CD4-positive, CD25-positive, alpha-beta regulatory T cell (primary cell): ENCODE data around the gene USP49. TPM values are rescaled to one million over a fixed set of nuclear protein-coding genes. Genes with fewer than 3 reads are reported as not detected.
"Not testable (repeated sequence)": the region's sequence is repeated elsewhere in the genome, so short reads cannot be mapped to it uniquely, and the experiment has no call there.

Experiments used
- ATAC-seq, 2 donors: fragments of 150-1000 bp; cut with Tn5 transposase; one replicate each; pipeline ENCODE4 v1.10.0; 2021; ENCODE audit warnings: low read depth in 2 of 2, moderate number of reproducible peaks in 2 of 2, moderate library complexity in 1 of 2
- DNase-seq, 3 donors: peaks; one replicate each; pipeline versions ENCODE4 v3.0.0 to v3.0.0-alpha.2; 2012 to 2022; ENCODE audit warnings: mixed read lengths in 1 of 3
- H3K27ac ChIP-seq: one replicate; pipeline ENCODE4 v1.7.0; 2013; ENCODE audit warnings: mild to moderate bottlenecking, low read length; ENCODE audit not compliant: insufficient read depth, poor library complexity, severe bottlenecking
- H3K27me3 ChIP-seq: one replicate; pipeline ENCODE4 v1.7.0; 2013; ENCODE audit warnings: low read length; ENCODE audit not compliant: control insufficient read depth, insufficient read depth
- H3K36me3 ChIP-seq: one replicate; pipeline ENCODE4 v1.7.0; 2013; ENCODE audit warnings: mild to moderate bottlenecking, low read length, moderate library complexity; ENCODE audit not compliant: control insufficient read depth, insufficient read depth
- H3K4me1 ChIP-seq: 2 replicates; pipeline ENCODE4 v1.7.0; 2013; ENCODE audit warnings: mild to moderate bottlenecking, low read length; ENCODE audit not compliant: insufficient read depth, control insufficient read depth, poor library complexity, severe bottlenecking
- H3K4me3 ChIP-seq: one replicate; pipeline ENCODE4 v1.7.0; 2013; ENCODE audit warnings: low read depth, mild to moderate bottlenecking, low read length, moderate library complexity
- H3K9me3 ChIP-seq, 2 experiments: 1 replicate in 1 of 2; 2 replicates in 1 of 2; pipeline ENCODE4 v1.7.0; 2013; ENCODE audit warnings: low read length in 2 of 2, mild to moderate bottlenecking in 1 of 2, moderate library complexity in 1 of 2; ENCODE audit not compliant: control insufficient read depth in 2 of 2
- H3K27ac Mint-ChIP-seq, 3 donors: one replicate each; pipeline ENCODE4 v1.8.0; 2020 to 2022; ENCODE audit warnings: mild to moderate bottlenecking in 3 of 3, mixed read lengths in 3 of 3, moderate library complexity in 2 of 3
- H3K27me3 Mint-ChIP-seq: one replicate; pipeline ENCODE4 v1.8.0; 2022; ENCODE audit warnings: mild to moderate bottlenecking, mixed read lengths
- H3K36me3 Mint-ChIP-seq: one replicate; pipeline ENCODE4 v1.8.0; 2020; ENCODE audit warnings: mixed read lengths
- H3K4me1 Mint-ChIP-seq, 4 donors: one replicate each; pipeline ENCODE4 v1.8.0; 2020 to 2022; ENCODE audit warnings: mixed read lengths in 4 of 4, mild to moderate bottlenecking in 1 of 4
- H3K4me3 Mint-ChIP-seq, 4 donors: one replicate each; pipeline ENCODE4 v1.8.0; 2020 to 2022; ENCODE audit warnings: mild to moderate bottlenecking in 4 of 4, mixed read lengths in 4 of 4, moderate library complexity in 3 of 4
- H3K9me3 Mint-ChIP-seq, 7 donors: one replicate each; pipeline ENCODE4 v1.8.0; 2020 to 2022; ENCODE audit warnings: mixed read lengths in 7 of 7, mild to moderate bottlenecking in 3 of 7, moderate library complexity in 2 of 7
- polyA plus RNA-seq, 4 donors: library from polyadenylated mRNA; unstranded; fragments of 300-500 nt; fragmentation: Illumina TruSeq; gene quantifications; one replicate each; pipeline ENCODE4 v1.2.3, GENCODE V29; 2021
- total RNA-seq: library from RNA; stranded (reverse); gene quantifications from one replicate; pipeline ENCODE4 v1.2.3, GENCODE V29; 2022

The USP49 gene
- total and polyA plus RNA-seq, 5 donors from 2014 or later: 0.34 to 2.9 (median 0.52) TPM

DNA sequence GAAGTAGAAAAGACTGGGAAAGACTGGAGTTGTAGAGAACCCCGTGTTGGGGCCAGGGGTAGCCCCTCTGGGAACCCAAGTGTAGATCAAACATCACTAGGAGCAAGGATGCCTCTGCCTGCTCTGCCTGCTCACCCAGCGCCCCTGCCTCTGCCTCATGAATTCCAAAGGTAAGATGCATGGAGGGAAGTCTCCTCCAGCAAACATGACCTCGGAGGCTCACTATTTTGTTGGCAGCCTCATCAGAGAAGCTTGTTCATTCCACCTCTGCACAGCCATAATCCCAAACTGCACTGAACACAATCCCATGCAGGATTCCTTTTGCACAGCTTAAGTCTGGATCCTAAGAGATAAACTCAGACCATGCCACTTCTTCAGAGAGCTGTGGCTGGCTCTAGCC lies 120.3 kb downstream of the USP49 start:
- Histone ChIP-seq H3K36me3 (peaks cover 31% of the 10 kb centered on the region), H3K27me3 (no peaks in the 10 kb centered on the region), H3K27ac (no peak overlapping the region), H3K4me1 (peaks cover 6% of the 10 kb centered on the region), H3K4me3 (no peak overlapping the region), H3K9me3 (no peaks in the 10 kb centered on the region)
- Mint-ChIP-seq H3K9me3 (no peaks in the 10 kb centered on the region), H3K4me3 (no peak overlapping the region), H3K27me3 (peaks cover 2% of the 10 kb centered on the region), H3K4me1 (peaks cover 7 to 14% (median 11%) of the 10 kb centered on the region in 4 donors), H3K27ac (no peak overlapping the region), H3K36me3 (peaks cover 26% of the 10 kb centered on the region)
- DNase-seq: no peak
- no peak for ATAC-seq

DNA sequence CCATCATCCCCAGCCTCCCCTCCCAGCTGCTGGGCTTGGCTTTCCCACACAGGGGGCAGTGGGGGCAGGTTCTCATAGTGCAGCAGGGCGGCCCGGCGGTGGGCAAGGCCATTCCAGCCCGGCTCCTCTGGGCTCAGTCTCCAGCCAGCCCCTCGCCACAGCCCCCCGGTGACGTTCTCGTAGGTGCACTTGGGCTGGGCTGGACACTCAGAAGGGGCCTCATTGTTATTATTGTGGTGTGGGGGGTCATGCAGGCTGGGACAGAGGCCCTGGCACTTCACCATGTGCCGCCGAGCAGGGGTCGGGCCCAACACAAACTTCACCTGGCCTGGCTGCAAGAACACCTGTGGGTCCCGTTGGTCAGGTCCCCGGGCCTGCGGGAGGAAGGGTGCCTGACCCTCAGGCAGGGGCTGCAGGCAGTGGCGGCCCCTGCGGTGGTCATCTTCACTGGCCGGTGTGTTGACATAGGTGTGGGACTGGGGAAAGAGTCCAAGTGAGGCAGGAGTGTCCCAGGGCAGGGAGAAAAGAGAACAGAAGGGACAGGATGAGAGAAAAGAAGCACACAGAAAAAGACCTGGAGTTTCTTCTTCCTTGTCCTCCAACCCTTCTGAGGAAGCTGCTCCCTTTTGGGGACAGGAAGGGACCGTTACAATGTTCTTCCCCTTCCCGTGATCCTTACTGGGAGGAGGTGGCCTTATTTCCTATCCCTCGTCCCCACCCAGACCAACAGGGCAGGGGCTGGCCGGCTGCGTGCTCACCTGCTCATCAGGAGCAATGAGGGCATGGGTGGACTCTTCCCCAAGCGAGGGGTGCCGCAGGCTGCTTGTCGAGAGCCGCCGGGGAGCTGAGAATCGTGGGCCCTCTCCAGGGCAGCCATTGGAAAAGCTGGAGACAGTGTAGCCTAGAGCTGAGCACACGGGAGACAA lies 123.9 kb downstream of the USP49 start:
- Histone ChIP-seq H3K4me3 (no peak overlapping the region), H3K36me3 (peaks cover 31% of the 10 kb centered on the region), H3K4me1 (no peaks in the 10 kb centered on the region), H3K9me3 (no peaks in the 10 kb centered on the region), H3K27ac (no peak overlapping the region), H3K27me3 (no peaks in the 10 kb centered on the region)
- peak overlapping the region in 1 of 3 donors; percentile 76 for H3K27ac Mint-ChIP-seq
- no peak for ATAC-seq
- DNase-seq: no peak
- H3K27me3 Mint-ChIP-seq: peaks cover 2% of the 10 kb centered on the region
- H3K4me1 Mint-ChIP-seq: no peaks in the 10 kb centered on the region
- H3K4me3 Mint-ChIP-seq: no peak overlapping the region
- H3K9me3 Mint-ChIP-seq: no peaks in the 10 kb centered on the region
- peaks cover 21% of the 10 kb centered on the region for H3K36me3 Mint-ChIP-seq

DNA sequence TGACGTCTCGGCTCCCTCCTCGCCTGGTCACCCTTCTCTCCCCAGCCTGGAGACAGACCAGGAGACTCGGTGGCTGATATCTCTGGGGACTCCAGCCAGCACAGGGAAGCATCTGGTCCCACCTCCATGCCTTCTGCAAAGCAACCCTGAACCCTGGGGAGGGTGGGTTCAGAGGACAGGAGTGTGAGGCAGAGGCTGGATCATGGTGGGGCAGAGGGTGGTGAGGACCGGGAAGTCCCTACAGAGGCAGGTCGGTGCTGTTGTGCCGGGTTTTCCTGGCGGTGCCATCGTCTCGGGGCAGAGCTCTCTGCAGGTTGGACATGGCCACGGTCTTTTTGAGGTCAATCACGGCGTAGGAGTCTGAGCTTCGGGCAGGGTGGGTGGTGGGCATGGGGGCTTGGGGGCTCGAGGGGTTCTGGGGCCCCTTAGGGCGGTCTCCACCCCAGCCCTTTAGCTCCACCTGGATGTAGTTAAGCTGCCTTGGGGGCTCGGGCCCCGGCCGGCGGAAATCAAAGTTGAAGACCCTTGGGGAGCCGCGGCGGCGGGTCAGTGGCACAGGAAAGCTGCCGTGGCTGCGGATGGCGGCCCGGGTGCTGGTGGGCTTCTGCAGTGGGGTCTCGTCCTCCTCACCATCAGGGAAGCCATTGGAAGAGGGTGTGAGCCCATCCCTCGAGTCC lies 124.7 kb downstream of the USP49 start:
- H3K27me3 Mint-ChIP-seq: peaks cover 4% of the 10 kb centered on the region
- Histone ChIP-seq H3K36me3 (peaks cover 30% of the 10 kb centered on the region), H3K4me1 (no peaks in the 10 kb centered on the region), H3K4me3 (no peak overlapping the region), H3K27me3 (no peaks in the 10 kb centered on the region), H3K9me3 (no peaks in the 10 kb centered on the region), H3K27ac (no peak overlapping the region)
- DNase-seq (no peak), ATAC-seq (no peak)
- no peak overlapping the region for H3K4me3 Mint-ChIP-seq
- H3K27ac Mint-ChIP-seq: no peak overlapping the region
- peaks cover 0 to 1% (median 0%) of the 10 kb centered on the region in 7 donors for H3K9me3 Mint-ChIP-seq
- peaks cover 21% of the 10 kb centered on the region for H3K36me3 Mint-ChIP-seq
- H3K4me1 Mint-ChIP-seq: no peaks in the 10 kb centered on the region

DNA sequence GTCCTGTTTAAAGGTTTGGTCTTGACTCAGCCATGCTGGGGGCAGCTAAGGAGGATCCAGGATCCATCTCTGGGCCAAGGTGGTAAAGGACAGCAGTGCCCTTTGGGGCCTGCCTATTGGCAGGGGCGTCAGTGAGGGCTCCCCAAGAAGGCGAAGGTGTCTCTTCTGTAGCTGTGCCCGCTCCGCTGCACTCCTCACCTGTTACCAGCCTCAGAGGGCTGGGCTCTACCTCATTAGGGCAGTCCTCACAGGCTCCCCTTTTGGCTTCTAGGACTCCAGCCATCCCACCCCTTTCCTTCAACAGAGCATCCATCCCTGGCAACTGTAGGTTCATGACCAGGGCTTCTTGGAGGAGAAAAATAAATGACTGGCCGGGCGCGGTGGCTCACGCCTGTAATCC lies 125.8 kb downstream of the USP49 start:
- peaks cover 13% of the 10 kb centered on the region for H3K36me3 Mint-ChIP-seq
- H3K27me3 Mint-ChIP-seq: peaks cover 4% of the 10 kb centered on the region
- peak overlapping the region in 1 of 4 donors; percentile 15 for H3K4me3 Mint-ChIP-seq
- H3K9me3 Mint-ChIP-seq: peaks cover 0 to 1% (median 0%) of the 10 kb centered on the region in 7 donors
- H3K27me3 ChIP-seq: no peaks in the 10 kb centered on the region
- H3K27ac ChIP-seq: no peak overlapping the region
- no peaks in the 10 kb centered on the region for H3K4me1 Mint-ChIP-seq
- no peak overlapping the region for H3K4me3 ChIP-seq
- ATAC-seq (no peak), DNase-seq (no peak)
- peak overlapping the region in 1 of 3 donors; percentile 47 for H3K27ac Mint-ChIP-seq
- H3K36me3 ChIP-seq: peaks cover 19% of the 10 kb centered on the region
- no peaks in the 10 kb centered on the region for H3K4me1 ChIP-seq
- H3K9me3 ChIP-seq: no peaks in the 10 kb centered on the region

DNA sequence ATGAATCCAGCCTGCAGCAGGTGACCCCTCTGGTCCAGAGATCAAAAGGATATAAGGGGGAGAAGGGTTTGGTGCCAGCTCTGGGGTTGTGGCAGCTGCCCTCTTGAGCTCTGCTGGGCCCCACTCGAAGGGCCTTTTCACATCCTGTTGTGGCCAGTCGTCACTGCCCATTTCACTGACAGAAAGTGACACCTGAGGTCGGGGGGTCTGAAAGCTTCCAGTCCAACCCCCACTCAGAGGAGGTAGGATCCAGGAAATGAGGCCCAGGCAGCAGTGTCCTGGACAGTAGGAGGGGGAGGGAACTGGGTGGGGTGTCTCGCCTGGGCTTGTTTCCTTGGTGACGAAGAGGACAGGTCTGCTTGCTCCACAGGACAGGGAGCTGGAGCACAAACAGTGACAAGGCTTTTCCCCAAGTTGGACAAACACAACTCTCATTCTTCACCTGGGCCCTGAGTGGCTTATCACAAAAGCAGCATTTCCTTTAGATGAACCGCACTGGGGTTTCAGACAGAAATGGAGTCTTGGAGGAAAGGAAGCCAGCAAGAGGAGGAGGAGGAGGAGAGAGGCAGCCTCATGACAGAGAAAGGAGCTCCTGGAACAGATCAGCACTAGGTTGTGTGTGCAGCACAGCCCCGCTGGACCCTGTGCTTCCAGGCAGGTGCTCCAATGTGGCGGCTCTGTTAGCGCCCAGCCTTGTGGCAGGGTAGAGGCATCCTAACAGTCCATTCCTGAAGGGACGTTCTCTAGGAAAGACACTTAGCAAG lies 126.4 kb downstream of the USP49 start:
- H3K36me3 Mint-ChIP-seq: peaks cover 9% of the 10 kb centered on the region
- H3K27me3 ChIP-seq: no peaks in the 10 kb centered on the region
- H3K4me3 Mint-ChIP-seq: no peak overlapping the region
- no peak overlapping the region for H3K27ac ChIP-seq
- H3K4me3 ChIP-seq: no peak overlapping the region
- no peak for ATAC-seq
- no peaks in the 10 kb centered on the region for H3K9me3 ChIP-seq
- peak overlapping the region in 2 of 3 donors; percentile 47 to 51 for H3K27ac Mint-ChIP-seq
- H3K4me1 Mint-ChIP-seq: no peaks in the 10 kb centered on the region
- H3K9me3 Mint-ChIP-seq: peaks cover 0 to 1% (median 0%) of the 10 kb centered on the region in 7 donors
- peaks cover 16% of the 10 kb centered on the region for H3K36me3 ChIP-seq
- H3K4me1 ChIP-seq: no peaks in the 10 kb centered on the region
- peak in 1 of 3 donors; percentile 16 for DNase-seq
- H3K27me3 Mint-ChIP-seq: peaks cover 4% of the 10 kb centered on the region

DNA sequence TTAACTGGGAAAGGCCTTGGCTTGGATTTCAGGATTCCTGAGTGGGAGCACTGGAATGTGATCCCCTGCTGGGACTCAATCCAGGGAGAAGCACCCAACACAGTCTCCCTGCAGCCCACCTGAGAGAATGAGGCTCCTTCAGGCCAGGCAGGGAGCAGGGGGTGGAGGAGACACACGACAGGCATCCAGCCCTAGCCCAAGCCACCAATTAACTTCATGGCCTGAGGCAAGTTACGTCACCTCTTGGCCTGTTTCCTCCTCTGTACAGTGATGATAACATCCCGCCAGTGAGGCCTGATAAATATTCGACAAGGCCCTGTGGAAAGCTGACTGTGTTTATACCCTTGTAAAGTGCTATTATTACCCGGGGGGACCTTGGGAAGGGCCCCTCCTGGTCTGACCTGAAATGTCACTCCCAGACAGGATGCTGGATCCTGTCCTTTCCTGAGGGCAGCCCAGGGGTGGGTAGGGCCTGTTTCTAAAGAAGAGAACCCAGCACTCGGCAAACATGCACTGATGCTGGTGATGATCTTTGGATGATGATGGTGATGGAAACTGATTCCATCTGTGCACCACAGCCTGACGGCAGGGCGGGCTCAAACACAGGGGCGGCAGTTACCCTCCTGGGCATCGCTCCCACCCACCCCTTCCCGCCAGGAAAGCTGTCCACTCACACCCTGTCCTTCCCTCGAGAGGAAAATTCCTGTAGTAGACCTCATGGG lies 127.9 kb downstream of the USP49 start:
- Mint-ChIP-seq H3K27ac (peak overlapping the region in 1 of 3 donors; percentile 52), H3K4me3 (peak overlapping the region in 1 of 4 donors; percentile 43)
- H3K27ac ChIP-seq: no peak overlapping the region

DNA sequence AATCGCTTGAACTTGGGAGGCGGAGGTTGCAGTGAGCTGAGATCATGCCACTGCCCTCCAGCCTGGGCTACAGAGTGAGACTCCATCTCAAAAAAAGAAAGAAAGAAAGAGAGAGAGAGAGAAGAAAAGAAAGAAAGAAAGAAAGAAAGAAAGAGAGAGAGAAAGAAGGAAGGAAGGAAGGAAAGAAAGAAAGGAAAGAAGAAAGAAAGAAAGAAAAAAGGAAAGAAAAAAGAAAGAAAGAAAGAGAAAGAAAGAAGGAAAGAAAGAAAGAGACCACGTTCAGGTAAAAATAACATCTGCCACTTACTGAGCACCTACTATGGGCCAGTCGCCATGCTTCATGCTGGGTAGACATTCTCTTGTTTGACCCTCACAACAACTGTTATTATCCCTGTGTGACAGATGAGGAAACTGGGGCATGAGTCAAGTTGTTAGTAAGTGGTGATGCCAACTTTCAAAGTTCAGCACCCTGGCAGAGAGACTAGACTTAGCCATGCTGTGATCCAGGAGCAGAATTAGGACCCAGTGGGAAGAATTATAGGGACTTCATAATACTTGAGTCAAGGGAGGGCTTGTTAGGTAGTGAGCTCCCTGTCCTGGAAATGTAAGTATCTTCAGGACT lies 129.0 kb downstream of the USP49 start:
- DNase-seq, H3K9me3 ChIP-seq, H3K4me1 Mint-ChIP-seq, H3K27ac Mint-ChIP-seq, ATAC-seq, H3K4me3 Mint-ChIP-seq, H3K4me1 ChIP-seq, H3K27me3 Mint-ChIP-seq, H3K36me3 ChIP-seq, H3K9me3 Mint-ChIP-seq, H3K36me3 Mint-ChIP-seq, H3K27me3 ChIP-seq, H3K27ac ChIP-seq, H3K4me3 ChIP-seq: not testable (repeated sequence)

More for the DNA sequence above, 127.9 kb downstream of the USP49 start:
- H3K27me3 ChIP-seq: peaks cover 2% of the 10 kb centered on the region
- Mint-ChIP-seq H3K9me3 (peaks cover 0 to 3% (median 0%) of the 10 kb centered on the region in 7 donors), H3K27me3 (peaks cover 4% of the 10 kb centered on the region), H3K36me3 (peaks cover 4% of the 10 kb centered on the region), H3K4me1 (no peaks in the 10 kb centered on the region)
- no peak for ATAC-seq
- DNase-seq: no peak
- peaks cover 10% of the 10 kb centered on the region for H3K36me3 ChIP-seq
- no peak overlapping the region for H3K4me3 ChIP-seq
- H3K9me3 ChIP-seq: no peaks in the 10 kb centered on the region
- no peaks in the 10 kb centered on the region for H3K4me1 ChIP-seq
